AG09319 (cell line): Measurements from ENCODE around the gene CCNJ.

ENCODE experiments used
- DNase-seq: peaks from one replicate; pipeline ENCODE4 v3.0.0-alpha.2; 2010; ENCODE audit warnings: low read depth; ENCODE audit errors: extremely low read depth
- TF ChIP-seq, protein P1 (sequence below): IDR thresholded peaks from 2 replicates; pipeline ENCODE4 v1.5.1; 2011; ENCODE audit warnings: low read depth, mild to moderate bottlenecking, inconsistent platforms, low read length, moderate library complexity

CCNJ gene

DNA sequence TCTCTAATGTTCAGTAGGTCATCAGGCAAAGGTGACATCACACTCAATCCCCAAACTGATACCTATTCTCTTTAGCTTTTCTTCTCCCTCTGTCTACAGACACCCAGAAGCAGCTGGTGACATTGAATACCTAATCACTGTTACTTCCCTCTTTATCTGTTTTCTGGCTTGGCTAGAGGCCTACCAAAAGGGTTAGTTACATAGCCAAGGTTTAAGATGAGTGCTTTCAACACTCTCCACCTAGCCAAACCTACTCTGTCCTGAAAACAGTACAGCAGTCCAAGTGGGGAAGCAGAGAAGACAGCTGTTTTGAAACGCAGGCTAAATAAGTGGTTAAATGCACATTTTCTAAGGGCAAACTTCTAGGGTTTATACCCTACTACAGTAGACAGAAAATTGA, 39.4 kb downstream of the CCNJ start:
- no peak for DNase-seq

DNA sequence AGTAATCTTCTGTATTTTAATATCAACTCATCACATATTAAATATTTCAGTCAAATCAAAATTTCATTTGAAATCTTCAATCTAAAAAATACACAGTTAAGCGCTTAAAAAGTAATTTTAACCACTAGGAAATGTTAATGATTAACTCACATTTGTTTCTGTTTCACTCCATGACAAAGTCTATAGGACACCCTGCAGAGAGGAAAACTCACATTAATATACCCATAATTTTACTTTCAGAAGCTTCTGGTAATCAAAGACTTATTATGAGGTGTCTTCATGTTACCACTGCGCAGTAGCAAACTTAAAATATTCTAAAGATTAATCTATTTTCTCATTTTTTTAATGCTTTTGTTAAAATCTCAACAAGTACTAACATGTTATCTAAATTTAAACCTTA, 45.7 kb downstream of the CCNJ start:
- no peak for DNase-seq
- TF ChIP-seq, protein P1, sequence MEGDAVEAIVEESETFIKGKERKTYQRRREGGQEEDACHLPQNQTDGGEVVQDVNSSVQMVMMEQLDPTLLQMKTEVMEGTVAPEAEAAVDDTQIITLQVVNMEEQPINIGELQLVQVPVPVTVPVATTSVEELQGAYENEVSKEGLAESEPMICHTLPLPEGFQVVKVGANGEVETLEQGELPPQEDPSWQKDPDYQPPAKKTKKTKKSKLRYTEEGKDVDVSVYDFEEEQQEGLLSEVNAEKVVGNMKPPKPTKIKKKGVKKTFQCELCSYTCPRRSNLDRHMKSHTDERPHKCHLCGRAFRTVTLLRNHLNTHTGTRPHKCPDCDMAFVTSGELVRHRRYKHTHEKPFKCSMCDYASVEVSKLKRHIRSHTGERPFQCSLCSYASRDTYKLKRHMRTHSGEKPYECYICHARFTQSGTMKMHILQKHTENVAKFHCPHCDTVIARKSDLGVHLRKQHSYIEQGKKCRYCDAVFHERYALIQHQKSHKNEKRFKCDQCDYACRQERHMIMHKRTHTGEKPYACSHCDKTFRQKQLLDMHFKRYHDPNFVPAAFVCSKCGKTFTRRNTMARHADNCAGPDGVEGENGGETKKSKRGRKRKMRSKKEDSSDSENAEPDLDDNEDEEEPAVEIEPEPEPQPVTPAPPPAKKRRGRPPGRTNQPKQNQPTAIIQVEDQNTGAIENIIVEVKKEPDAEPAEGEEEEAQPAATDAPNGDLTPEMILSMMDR, result no peak

More for the DNA sequence above, 39.4 kb downstream of the CCNJ start:
- TF ChIP-seq, protein P1, result no peak

DNA sequence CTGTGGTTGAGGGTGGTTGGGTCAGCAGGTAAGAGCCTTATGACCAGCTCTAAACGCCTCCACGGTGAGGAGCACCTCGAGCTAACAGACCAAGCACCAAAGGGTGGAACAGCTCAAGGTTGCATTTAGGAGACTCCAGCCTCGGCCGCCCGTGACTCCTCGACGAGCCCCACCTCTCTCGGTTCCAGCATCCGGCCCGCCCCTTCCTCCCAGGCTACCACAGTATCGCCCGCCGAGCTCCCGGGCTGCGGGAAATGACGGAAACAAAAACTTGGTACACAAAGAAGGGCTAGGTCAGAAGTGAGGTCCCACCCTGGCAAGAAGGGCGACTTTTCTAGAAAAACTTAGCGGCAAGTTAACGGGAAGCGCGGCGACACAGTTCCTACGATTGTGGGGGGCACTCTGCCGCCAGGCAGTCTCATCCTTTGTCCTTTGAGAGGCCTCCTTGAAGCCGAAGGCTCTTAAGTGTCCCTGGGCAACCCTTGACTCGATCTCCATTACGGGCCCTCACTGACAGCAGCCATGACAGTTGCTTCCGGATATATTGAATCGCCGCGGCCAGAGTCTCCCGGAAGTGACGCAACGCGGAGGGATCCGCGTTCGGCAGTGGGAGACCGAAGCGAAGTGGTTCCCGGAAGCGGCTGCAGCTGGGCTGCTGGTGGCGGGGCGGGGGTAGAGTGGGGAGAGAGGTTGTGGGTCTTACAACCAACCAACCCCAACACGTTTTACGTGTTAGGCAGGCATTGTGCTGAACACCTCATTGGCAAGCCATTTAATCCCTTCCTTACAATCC, 46.5 kb downstream of the CCNJ start:
- DNase-seq, result peak; percentile 96
- TF ChIP-seq, protein P1, result no peak

DNA sequence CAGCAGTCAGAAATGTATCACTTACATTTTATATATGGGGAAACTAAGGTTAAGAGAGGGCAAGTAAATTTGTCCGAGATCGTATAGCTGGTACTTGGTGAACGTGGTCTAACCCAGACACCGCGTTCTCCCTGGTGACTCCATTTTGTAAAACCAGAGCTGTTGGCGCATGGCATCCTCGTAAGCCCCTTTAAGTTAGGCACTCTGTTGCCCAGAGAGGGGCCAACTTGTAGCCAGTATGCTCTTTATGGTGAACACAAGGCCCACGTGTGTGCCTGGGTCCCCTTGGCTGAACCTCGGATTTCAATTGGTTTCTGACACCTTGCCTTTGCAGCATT, 47.0 kb downstream of the CCNJ start:
- DNase-seq, result no peak
- TF ChIP-seq, protein P1, result no peak

DNA sequence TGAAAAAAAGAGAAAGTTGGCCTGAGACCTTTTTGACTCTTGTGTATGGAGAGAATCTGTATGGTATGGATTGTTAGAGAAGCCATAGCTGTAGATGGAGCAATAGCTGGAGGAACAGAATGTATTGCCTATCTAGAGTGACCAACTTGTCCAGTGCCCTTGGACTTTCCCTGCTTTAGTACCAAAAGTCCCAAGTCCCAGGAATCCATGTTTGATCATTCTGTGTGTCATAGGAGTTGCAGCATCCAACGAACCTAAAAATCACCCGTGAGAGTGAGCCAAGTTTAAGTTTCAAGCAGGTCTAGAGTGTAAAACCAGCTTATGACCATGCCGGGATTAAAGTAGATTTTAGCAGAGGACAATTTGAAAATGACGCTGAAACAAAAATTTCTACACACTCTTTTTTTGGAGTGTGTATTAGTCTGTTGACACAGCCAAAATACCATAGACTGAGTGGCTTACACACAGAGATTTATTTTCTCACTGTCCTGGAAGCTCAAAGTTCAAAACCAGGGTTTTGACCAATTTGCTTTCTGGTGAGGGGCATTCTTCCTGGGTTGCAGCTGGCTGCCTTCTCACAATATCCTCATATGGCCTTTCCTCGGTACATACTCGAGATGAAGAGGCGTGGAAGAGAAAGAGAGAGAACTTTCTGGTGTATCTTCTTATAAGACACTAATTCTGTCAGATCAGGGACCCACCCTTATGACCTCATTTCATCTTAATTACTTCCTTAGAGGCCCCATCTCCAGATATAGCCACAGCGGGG, 49.8 kb downstream of the CCNJ start:
- TF ChIP-seq, protein P1, result no peak
- DNase-seq, result no peak

DNA sequence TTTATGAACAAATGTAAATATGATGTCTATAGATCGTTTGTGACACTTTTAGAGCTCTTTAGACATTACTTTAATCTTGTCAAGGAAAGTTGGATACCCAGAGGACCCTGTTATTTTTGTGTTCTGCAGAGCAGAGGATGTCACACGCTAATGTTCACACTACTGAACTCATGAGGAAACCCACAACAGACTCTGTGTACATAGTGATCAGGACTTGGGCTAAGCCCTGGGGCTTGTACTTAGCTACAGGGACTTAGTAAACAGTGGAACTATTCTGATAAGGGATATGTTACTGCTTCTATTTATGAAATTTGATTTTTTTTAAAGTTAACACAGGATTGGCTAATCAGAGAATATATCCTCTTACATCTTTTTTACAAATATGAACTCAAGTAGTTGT, 50.6 kb downstream of the CCNJ start:
- TF ChIP-seq, protein P1, result no peak
- DNase-seq, result no peak

DNA sequence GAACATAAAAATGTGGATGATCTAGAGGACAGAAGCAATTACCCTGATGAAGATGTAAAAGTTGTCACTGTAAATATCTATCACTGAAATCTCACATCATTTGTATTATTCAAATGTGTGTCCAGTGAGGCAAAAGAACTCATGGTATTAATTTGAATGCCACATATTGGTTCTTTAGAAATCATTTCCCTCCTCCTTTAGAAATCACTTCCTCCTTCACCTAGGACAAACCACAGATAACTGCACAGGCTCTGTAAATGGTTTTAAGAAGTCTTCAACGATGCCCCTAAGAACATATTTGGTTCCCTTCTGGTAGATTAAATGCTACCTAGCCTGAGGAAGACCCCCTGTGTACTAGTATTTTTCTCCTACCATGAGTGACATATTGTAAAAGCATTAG, 53.6 kb downstream of the CCNJ start:
- DNase-seq, result no peak
- TF ChIP-seq, protein P1, result no peak
